HUES48 (cell line): ENCODE data around the gene CLASP1.
"Not testable (repeated sequence)": the region's sequence is repeated elsewhere in the genome, so short reads cannot be mapped to it uniquely, and the experiment has no call there.

Experiments
- H3K27ac ChIP-seq: one replicate; pipeline ENCODE4 v1.7.0; 2013; ENCODE audit warnings: low read depth, low read length, inconsistent platforms
- H3K27me3 ChIP-seq: 2 replicates; pipeline ENCODE4 v1.6.1; 2013; ENCODE audit warnings: mild to moderate bottlenecking, low read length; ENCODE audit not compliant: control insufficient read depth, insufficient read depth
- H3K36me3 ChIP-seq: 2 replicates; pipeline ENCODE4 v1.6.1; 2013; ENCODE audit warnings: low read length; ENCODE audit not compliant: control insufficient read depth, insufficient read depth
- H3K4me1 ChIP-seq: 2 replicates; pipeline ENCODE4 v1.6.1; 2013; ENCODE audit warnings: mild to moderate bottlenecking, low read length; ENCODE audit not compliant: control insufficient read depth, insufficient read depth
- H3K4me3 ChIP-seq: 2 replicates; pipeline ENCODE4 v1.5.1; 2013; ENCODE audit warnings: mild to moderate bottlenecking, low read depth, low read length
- H3K9ac ChIP-seq: 2 replicates; pipeline ENCODE4 v1.6.1; 2013; ENCODE audit warnings: mild to moderate bottlenecking, low read depth, low read length, moderate library complexity
- H3K9me3 ChIP-seq: 2 replicates; pipeline ENCODE4 v1.6.1; 2013; ENCODE audit warnings: low read length; ENCODE audit not compliant: control insufficient read depth, insufficient read depth

Gene CLASP1

DNA sequence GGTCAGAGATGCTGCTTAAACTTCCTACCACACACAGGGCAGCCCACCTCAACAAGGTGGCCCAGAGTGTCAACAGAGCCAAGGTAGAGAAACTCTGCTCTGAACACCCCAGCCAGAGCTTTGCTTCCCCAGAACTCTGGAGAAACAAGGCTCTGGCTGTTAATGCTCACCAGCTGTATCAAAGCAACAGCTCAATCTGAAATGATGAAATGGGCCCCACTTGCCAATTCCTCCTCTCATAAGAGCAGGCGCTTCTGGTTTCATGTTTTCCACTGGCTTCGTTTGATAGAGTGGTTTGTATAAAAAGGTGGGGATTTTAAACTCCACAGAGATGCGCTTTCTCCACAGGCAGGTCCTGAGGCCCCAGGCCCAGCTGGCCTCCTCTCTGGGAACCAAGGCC is 303.4 kb downstream of the CLASP1 start:
- Histone ChIP-seq H3K36me3 (peaks cover 77% of the 10 kb centered on the region), H3K27ac (no peak overlapping the region)

DNA sequence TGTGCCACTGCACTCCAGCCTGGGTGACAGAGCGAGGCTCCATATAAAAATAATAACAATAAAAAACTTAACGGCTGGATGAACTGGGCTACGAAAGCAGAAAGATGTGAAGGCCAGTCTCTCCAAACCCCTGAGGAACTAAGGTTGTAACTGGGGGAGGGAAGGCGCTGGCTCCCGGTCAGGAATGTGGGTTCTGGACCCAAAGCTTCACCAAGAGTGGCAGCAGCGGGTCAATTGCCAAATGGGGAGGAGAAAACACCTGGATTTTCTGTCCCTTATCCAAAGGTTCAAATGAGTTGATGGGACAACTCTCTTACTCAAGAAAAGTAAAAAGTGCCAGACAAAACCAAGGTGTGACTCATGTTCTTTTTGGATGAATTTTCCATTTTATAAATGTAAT is 304.2 kb downstream of the CLASP1 start:
- Histone ChIP-seq H3K9me3 (no peaks in the 10 kb centered on the region), H3K27ac (no peak overlapping the region), H3K27me3 (no peaks in the 10 kb centered on the region), H3K4me1 (no peaks in the 10 kb centered on the region), H3K36me3 (peaks cover 77% of the 10 kb centered on the region), H3K9ac (no peak overlapping the region), H3K4me3 (no peak overlapping the region)

More for the DNA sequence above, 303.4 kb downstream of the CLASP1 start:
- Histone ChIP-seq H3K4me1 (no peaks in the 10 kb centered on the region), H3K4me3 (no peak overlapping the region), H3K9me3 (no peaks in the 10 kb centered on the region), H3K9ac (no peak overlapping the region), H3K27me3 (no peaks in the 10 kb centered on the region)

DNA sequence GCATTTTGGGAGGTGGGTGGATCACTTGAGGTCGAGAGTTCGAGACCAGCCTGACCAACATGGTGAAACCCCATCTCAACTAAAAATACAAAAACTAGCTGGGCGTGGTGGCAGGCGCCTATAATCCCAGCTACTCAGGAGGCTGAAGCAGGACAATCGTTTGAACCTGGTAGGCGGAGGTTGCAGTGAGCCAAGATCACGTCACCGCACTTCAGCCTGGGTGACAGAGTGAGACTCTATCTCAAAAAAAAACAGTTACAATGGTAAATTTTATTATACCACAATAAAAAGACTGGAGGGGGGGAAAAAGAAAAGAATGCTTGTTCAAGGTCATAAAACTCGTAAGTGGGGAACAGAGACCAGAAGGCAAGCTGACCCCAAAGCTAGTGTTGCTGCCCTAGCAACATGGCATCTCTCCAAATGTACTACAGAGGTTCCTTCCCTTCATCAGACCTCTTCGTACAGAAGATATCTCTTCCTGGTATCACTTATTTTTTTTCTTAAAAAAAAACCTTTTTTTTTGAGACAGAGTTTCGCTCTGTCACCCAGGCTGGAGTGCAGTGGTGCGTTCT is 305.3 kb downstream of the CLASP1 start:
- H3K27me3 ChIP-seq, H3K9ac ChIP-seq, H3K9me3 ChIP-seq, H3K4me3 ChIP-seq, H3K4me1 ChIP-seq, H3K27ac ChIP-seq: not testable (repeated sequence)
- H3K36me3 ChIP-seq: peaks cover 77% of the 10 kb centered on the region

DNA sequence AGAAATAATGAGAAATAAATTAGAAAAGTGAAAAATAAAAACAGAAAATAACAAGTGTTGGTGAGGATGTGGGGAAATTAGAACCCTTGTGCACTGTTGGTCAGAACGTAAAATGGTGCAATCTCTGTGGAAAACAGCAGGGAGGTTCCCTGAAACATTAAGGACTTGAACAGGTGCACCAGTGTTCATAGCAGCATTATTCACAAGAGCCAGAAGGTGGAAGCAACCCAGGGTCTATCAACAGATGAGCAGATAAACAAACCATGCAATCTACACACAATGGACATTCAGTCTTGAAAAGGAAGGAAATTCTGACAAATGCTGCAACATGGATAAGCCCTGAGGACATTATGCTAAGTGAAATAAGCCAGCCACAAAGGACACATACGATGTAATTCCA is 306.1 kb downstream of the CLASP1 start:
- peaks cover 71% of the 10 kb centered on the region for H3K36me3 ChIP-seq
- H3K4me1 ChIP-seq: no peaks in the 10 kb centered on the region
- no peak overlapping the region for H3K27ac ChIP-seq

DNA sequence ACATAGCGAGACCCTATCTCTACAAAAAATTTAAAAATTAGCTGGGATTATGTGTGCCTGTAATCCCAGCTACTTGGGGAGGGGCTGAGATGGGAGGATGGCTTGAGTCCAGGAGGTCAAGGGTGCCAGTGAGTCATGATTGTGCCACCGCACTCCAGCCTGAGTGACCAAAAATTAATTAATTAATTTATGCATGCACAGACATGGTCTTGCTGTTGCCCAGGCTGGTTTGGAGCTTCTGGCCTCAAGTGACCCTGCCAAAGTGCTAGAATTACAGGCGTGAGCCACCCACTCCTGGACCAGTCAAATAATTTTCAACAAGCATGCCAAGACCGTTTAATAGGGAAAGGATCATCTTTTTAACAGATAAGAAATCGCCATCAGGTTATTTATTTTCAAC is 306.5 kb downstream of the CLASP1 start:
- Histone ChIP-seq H3K36me3 (peaks cover 66% of the 10 kb centered on the region), H3K27ac (no peak overlapping the region), H3K9ac (no peak overlapping the region), H3K27me3 (no peaks in the 10 kb centered on the region), H3K4me1 (no peaks in the 10 kb centered on the region), H3K9me3 (no peaks in the 10 kb centered on the region), H3K4me3 (no peak overlapping the region)

More for the DNA sequence above, 306.1 kb downstream of the CLASP1 start:
- Histone ChIP-seq H3K9me3 (no peaks in the 10 kb centered on the region), H3K27me3 (no peaks in the 10 kb centered on the region), H3K9ac (no peak overlapping the region), H3K4me3 (no peak overlapping the region)

DNA sequence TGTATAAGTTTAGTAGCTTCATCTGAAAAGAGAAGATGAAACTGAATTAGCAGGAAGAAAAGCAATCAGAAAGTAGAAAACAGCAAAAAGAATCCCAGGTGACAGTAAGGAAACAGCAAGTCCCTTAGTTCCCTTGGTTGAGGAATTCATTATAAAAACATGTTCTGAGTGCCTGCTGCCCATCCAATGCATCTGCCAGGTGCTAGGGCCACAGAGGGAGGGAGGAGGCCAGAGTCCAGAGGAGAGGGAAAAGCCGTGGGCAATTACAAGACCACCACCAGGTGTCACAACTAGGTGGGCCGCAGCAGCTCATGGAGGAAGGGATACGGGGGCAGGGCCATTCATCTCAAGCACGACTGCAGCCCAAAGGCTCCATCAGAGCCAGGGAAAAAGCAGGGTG is 308.3 kb downstream of the CLASP1 start:
- Histone ChIP-seq H3K27ac (no peak overlapping the region), H3K27me3 (no peaks in the 10 kb centered on the region), H3K4me3 (no peak overlapping the region), H3K9me3 (no peaks in the 10 kb centered on the region), H3K36me3 (peaks cover 48% of the 10 kb centered on the region), H3K4me1 (peaks cover 10% of the 10 kb centered on the region), H3K9ac (no peak overlapping the region)

DNA sequence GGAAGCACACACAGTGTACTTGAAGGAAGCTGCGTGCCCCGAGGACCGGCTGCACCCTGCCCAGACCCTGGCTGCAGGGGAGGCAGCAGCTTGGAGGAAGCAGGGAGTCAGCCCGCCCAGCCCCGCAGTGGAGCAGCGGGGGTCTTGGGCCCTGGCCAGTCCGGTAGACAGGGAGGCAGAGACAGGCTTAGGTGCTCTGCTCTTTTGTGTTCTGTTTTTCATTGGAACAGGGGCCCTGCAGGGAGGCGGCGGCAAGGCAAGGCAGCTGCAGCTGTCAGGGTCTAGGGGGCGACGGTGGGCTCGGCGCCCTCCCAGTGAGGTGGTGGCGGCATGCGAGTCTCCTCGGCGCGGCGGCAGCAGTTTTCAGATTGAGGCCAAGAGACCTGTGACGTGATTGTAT is 311.0 kb downstream of the CLASP1 start:
- H3K36me3 ChIP-seq: peaks cover 34% of the 10 kb centered on the region
- no peak overlapping the region for H3K27ac ChIP-seq
- no peaks in the 10 kb centered on the region for H3K9me3 ChIP-seq
- no peaks in the 10 kb centered on the region for H3K27me3 ChIP-seq
- H3K4me1 ChIP-seq: peaks cover 18% of the 10 kb centered on the region
- H3K9ac ChIP-seq: no peak overlapping the region
- H3K4me3 ChIP-seq: no peak overlapping the region

DNA sequence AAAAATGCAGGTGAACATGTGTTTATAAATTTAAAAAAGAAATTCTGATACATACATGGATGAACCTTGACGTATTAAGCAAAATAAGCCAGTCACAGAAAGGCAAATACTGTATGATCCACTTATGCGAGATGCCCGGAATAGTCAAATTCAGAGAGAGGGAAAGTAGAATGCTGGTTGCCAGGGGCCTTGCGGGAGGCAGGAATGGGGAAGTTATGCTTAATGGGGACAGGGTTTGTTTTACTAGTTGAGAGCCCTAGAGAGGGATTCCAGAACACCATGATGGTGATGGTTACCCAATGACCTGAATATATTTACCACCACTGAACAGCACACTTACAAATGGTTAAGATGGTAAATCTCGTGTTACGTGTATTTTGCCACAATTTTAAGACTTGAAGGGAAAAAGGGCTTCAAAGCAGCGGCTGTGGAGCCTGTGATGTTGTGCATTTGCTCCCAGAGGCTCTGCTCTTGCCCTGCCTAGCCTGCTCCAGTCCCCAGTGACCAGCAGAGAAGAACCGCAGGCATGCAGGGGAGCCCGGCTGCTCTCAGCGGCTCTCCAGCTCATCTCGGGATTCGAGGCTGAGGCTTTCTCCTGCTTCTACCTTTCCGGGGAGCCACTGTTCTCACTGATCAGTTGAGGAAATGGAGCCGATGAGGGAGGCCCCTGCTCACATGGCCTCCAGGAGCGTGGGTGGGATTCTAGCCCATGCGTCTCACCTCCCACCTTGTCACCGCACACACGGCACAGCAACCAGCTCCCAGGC is 312.6 kb downstream of the CLASP1 start:
- Histone ChIP-seq H3K4me1 (peaks cover 18% of the 10 kb centered on the region), H3K27ac (no peak overlapping the region), H3K4me3 (no peak overlapping the region), H3K36me3 (peaks cover 22% of the 10 kb centered on the region), H3K27me3 (no peaks in the 10 kb centered on the region), H3K9me3 (no peaks in the 10 kb centered on the region), H3K9ac (no peak overlapping the region)

DNA sequence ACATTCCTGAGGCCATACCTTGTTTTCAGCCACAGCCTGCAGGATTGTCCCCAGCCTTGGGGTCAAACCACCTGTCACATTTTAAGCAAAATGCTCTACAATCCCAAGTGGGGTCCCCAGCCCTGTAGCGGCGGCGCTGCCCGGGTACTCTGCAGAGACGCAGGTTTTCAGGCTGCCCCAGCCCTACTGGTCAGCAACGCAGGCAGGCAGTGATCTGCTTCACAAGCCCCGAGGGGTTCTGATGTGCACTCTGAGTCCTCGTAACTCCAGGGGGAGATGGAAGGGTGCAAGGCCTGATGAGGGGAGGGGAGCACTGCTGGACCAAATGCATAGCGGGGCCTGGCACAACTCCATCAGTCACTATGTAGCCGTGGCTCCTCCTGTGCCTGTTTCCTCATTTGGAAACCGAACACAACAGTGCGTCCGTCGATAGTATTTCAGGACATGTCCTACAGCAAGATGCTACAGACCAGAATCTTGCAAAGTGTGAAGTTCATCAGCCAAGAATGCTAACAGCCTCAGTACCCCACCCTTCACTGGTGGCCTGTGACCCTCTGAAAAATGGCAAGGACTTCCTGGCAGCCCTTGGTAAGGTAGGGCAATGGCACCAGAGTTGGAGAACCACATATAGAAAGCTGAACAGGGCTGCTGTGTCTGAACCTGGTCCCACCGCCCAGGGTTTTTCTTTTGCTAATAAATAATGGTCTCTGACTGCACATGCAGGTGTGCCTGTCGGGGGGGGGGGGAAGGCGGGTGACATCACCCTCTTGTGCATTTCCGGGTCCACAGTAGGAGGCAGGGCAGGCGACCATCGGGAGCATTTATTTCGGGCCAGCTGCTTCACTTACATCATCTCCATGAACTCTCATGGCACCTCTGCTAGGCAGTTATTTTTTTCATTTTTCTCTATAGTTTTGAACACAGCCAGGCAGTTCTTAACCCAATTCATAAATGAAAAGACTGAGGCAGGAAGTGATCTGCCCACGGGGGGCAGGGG is 313.7 kb downstream of the CLASP1 start:
- Histone ChIP-seq H3K4me1 (peaks cover 18% of the 10 kb centered on the region), H3K27me3 (no peaks in the 10 kb centered on the region), H3K9me3 (no peaks in the 10 kb centered on the region), H3K4me3 (no peak overlapping the region), H3K9ac (no peak overlapping the region), H3K36me3 (peaks cover 15% of the 10 kb centered on the region), H3K27ac (no peak overlapping the region)

DNA sequence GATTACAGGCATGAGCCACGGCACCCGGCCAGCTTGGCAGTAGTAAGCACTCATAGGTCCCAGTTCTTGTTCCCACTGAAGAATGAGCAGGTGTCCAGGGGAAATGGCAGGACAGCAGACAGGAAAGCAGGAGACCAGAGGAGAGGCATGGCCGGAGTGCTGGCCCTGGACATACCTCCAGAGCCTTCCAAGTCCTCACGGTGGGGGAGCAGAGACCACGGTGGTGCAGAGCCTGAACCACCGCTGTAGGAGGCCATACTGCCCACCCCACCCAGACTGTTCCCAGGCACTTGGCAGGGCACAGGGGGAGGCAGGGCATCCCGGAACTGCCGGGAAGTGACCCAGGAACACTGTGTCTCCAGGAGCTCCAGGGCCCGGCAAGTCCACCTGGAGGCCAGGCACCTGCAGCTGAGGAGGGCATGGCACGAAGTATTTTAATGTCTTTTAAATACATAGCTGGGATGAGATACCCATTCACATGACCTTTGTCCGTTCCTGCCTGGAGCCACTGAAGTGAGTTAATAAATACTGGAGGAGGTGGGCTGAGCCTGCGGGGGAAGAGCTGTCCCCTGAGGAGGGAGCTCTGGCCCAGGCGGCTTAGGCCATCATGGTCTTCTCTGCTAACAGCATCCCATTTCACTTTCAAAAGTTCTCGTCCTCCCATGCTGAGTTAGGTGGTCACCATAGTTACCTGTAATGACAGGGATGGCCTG is 314.5 kb downstream of the CLASP1 start:
- H3K27ac ChIP-seq: no peak overlapping the region
- H3K9me3 ChIP-seq: no peaks in the 10 kb centered on the region
- H3K9ac ChIP-seq: no peak overlapping the region
- peaks cover 7% of the 10 kb centered on the region; the same call in 1 of the 2 replicates for H3K36me3 ChIP-seq
- H3K4me1 ChIP-seq: peaks cover 18% of the 10 kb centered on the region
- H3K27me3 ChIP-seq: no peaks in the 10 kb centered on the region
- H3K4me3 ChIP-seq: no peak overlapping the region
